GM19099 (cell line): Measurements from ENCODE around the gene FARP2.

Experiments
- POLR2A ChIP-seq: IDR thresholded peaks from 3 replicates; pipeline ENCODE4 v1.6.1; 2011; ENCODE audit warnings: low read depth; ENCODE audit not compliant: insufficient read length; ENCODE audit errors: extremely low read depth

Gene FARP2

GRCh38 chr2:241482126-241482955 is 126.3 kb downstream of the FARP2 start:
- TF ChIP-seq POLR2A = no peak

GRCh38 chr2:241483305-241483704 is 127.2 kb downstream of the FARP2 start:
- TF ChIP-seq POLR2A = no peak

GRCh38 chr2:241485172-241485911 is 129.3 kb downstream of the FARP2 start:
- no peak for TF ChIP-seq POLR2A

- no peak for TF ChIP-seq POLR2A
These were observed 133.0 kb downstream of the FARP2 start for GRCh38 chr2:241489088-241489487.

- no peak for TF ChIP-seq POLR2A
These were observed 133.9 kb downstream of the FARP2 start for GRCh38 chr2:241489733-241490680.

- TF ChIP-seq POLR2A = no peak
These were observed 134.9 kb downstream of the FARP2 start for GRCh38 chr2:241490825-241491506.

GRCh38 chr2:241491549-241492173 is 135.6 kb downstream of the FARP2 start:
- TF ChIP-seq POLR2A = no peak

GRCh38 chr2:241492174-241492565 is 136.1 kb downstream of the FARP2 start:
- TF ChIP-seq POLR2A = no peak

- TF ChIP-seq POLR2A = no peak
These were observed 137.0 kb downstream of the FARP2 start for GRCh38 chr2:241493092-241493491.

GRCh38 chr2:241494311-241494908 is 138.3 kb downstream of the FARP2 start:
- no peak for TF ChIP-seq POLR2A

GRCh38 chr2:241495172-241496002 is 139.3 kb downstream of the FARP2 start:
- no peak for TF ChIP-seq POLR2A

GRCh38 chr2:241496003-241496707 is 140.1 kb downstream of the FARP2 start:
- TF ChIP-seq POLR2A = no peak
